Stimulated activated memory B cell treated with anti-CD40 and anti-IgM and Interleukin-4, amounts not matched to agents 10 μg/mL and 1 μg/mL and 100 μg/mL, for 72 hours (primary cell): ENCODE data around the gene PKD2.

Experiments used
- ATAC-seq: fragments of 150-1000 bp; cut with Tn5 transposase; 2 replicates; pipeline ENCODE4 v1.10.0; 2021
- H3K27ac Mint-ChIP-seq: one replicate; pipeline ENCODE4 v1.8.0; 2022; ENCODE audit warnings: mild to moderate bottlenecking, mixed read lengths
- H3K27me3 Mint-ChIP-seq: one replicate; pipeline ENCODE4 v1.8.0; 2022; ENCODE audit warnings: mixed read lengths
- H3K36me3 Mint-ChIP-seq: one replicate; pipeline ENCODE4 v1.8.0; 2022; ENCODE audit warnings: mixed read lengths
- H3K4me1 Mint-ChIP-seq: one replicate; pipeline ENCODE4 v1.8.0; 2022; ENCODE audit warnings: mixed read lengths
- H3K4me3 Mint-ChIP-seq: one replicate; pipeline ENCODE4 v1.8.0; 2022; ENCODE audit warnings: mild to moderate bottlenecking, moderate library complexity, mixed read lengths
- H3K9me3 Mint-ChIP-seq: one replicate; pipeline ENCODE4 v1.8.0; 2022; ENCODE audit warnings: mixed read lengths

PKD2 gene

GRCh38 chr4:88029556-88029955 is 22.1 kb downstream of the PKD2 start:
- H3K27ac Mint-ChIP-seq: no peak overlapping the region

DNA sequence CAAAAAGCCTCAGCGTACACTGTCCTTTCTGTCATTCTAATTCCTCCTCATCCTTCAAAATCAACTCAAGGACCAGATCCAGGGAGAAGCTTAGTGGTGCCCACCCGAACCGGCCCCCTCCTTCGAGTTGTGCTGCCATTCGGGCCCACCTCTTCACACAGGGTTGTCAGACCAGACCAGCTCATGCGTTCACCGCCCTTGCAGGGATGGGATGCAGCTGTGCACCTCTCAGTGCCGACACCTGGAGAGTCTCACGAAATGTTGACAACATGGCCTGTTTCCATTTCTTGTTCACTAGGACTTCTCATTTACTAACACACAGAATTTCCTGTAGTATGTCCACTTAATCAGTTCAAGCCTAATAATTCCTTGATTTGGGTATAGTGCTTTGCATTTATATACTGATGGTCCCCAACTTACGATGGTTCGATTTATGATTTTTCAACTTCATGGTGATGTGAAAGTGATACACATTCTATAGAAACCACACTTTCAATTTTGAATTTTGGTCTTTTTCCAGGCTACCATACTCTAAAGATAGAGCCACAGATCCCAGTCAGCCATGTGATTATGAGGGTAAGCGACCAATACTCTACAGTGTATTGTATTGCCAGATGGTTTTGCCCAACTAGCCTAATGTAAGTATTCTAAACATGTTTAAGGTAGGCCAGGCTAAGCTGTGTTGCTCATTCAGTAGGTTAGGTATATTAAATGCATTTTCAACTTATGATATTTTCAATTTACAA is 23.3 kb downstream of the PKD2 start:
- ATAC-seq: no peak
- no peak overlapping the region for H3K27ac Mint-ChIP-seq
- no peaks in the 10 kb centered on the region for H3K4me1 Mint-ChIP-seq
- H3K36me3 Mint-ChIP-seq: peaks cover 32% of the 10 kb centered on the region
- peaks cover 13% of the 10 kb centered on the region for H3K9me3 Mint-ChIP-seq
- no peaks in the 10 kb centered on the region for H3K27me3 Mint-ChIP-seq
- no peak overlapping the region for H3K4me3 Mint-ChIP-seq

More at GRCh38 chr4:88029556-88029955, 22.1 kb downstream of the PKD2 start:
- Mint-ChIP-seq H3K27me3 (no peaks in the 10 kb centered on the region), H3K4me3 (no peak overlapping the region), H3K4me1 (no peaks in the 10 kb centered on the region), H3K9me3 (peaks cover 14% of the 10 kb centered on the region), H3K36me3 (peaks cover 26% of the 10 kb centered on the region)
- no peak for ATAC-seq

- no peak for ATAC-seq
- no peaks in the 10 kb centered on the region for H3K4me1 Mint-ChIP-seq
Measured at GRCh38 chr4:88033309-88033708, 25.9 kb downstream of the PKD2 start.

GRCh38 chr4:88035292-88035691 is 27.9 kb downstream of the PKD2 start:
- H3K27ac Mint-ChIP-seq: no peak overlapping the region
- H3K9me3 Mint-ChIP-seq: no peaks in the 10 kb centered on the region
- ATAC-seq: no peak
- no peaks in the 10 kb centered on the region for H3K27me3 Mint-ChIP-seq
- H3K36me3 Mint-ChIP-seq: peaks cover 10% of the 10 kb centered on the region
- H3K4me1 Mint-ChIP-seq: no peaks in the 10 kb centered on the region
- no peak overlapping the region for H3K4me3 Mint-ChIP-seq

More at GRCh38 chr4:88033309-88033708, 25.9 kb downstream of the PKD2 start:
- no peaks in the 10 kb centered on the region for H3K9me3 Mint-ChIP-seq
- H3K4me3 Mint-ChIP-seq: no peak overlapping the region
- no peak overlapping the region for H3K27ac Mint-ChIP-seq
- H3K27me3 Mint-ChIP-seq: no peaks in the 10 kb centered on the region
- peaks cover 13% of the 10 kb centered on the region for H3K36me3 Mint-ChIP-seq

DNA sequence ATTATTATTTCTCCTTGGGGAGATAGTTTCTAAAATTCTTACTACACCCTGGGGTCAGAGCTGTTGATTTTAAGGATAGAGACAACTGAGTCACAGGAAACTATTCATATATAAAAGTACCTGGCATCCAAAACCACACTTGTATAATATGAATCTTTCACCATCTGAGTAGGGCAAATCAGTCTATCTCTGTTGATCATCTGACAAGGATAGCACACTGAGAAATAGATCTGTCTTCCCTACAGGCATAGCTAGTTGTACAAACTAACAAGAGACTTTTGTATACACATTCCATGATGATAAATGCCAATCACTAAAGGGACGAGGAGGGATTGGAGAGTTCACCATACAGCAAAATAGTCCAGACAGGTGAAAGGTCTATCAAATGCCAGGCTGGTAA is 30.0 kb downstream of the PKD2 start:
- Mint-ChIP-seq H3K27ac (no peak overlapping the region), H3K27me3 (no peaks in the 10 kb centered on the region), H3K9me3 (no peaks in the 10 kb centered on the region), H3K4me1 (no peaks in the 10 kb centered on the region), H3K36me3 (peaks cover 10% of the 10 kb centered on the region), H3K4me3 (no peak overlapping the region)
- ATAC-seq: no peak

GRCh38 chr4:88037936-88038335 is 30.5 kb downstream of the PKD2 start:
- peaks cover 10% of the 10 kb centered on the region for H3K36me3 Mint-ChIP-seq
- no peaks in the 10 kb centered on the region for H3K4me1 Mint-ChIP-seq
- no peak overlapping the region for H3K4me3 Mint-ChIP-seq
- no peaks in the 10 kb centered on the region for H3K27me3 Mint-ChIP-seq
- no peak for ATAC-seq
- no peaks in the 10 kb centered on the region for H3K9me3 Mint-ChIP-seq
- H3K27ac Mint-ChIP-seq: no peak overlapping the region

DNA sequence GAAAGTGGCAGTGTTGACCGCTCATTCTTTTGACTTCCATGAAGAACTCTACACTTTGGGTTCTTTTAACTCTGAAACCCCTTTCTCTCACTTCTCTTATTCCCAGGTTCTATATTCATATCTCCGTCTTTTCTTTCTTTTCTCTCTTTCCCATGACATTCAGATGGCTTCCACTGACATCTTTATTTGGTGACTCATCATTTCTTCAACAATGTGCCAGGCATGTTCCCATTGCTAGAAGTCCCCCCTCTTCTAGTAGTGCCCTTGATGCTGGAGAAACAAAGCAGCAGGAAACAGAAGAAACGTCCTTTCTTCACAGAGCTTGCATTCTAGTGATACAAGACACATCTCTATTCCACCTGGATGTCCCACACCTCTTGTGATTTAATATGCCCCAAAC is 33.3 kb downstream of the PKD2 start:
- Mint-ChIP-seq H3K4me1 (no peaks in the 10 kb centered on the region), H3K4me3 (no peak overlapping the region), H3K9me3 (no peaks in the 10 kb centered on the region), H3K36me3 (peaks cover 1% of the 10 kb centered on the region), H3K27me3 (no peaks in the 10 kb centered on the region), H3K27ac (no peak overlapping the region)
- ATAC-seq: no peak

- H3K27me3 Mint-ChIP-seq: no peaks in the 10 kb centered on the region
- ATAC-seq: no peak
- H3K36me3 Mint-ChIP-seq: no peaks in the 10 kb centered on the region
- H3K9me3 Mint-ChIP-seq: no peaks in the 10 kb centered on the region
- no peak overlapping the region for H3K27ac Mint-ChIP-seq
- no peaks in the 10 kb centered on the region for H3K4me1 Mint-ChIP-seq
- H3K4me3 Mint-ChIP-seq: no peak overlapping the region
Measured at GRCh38 chr4:88041626-88042025, 34.2 kb downstream of the PKD2 start.

- Mint-ChIP-seq H3K4me3 (no peak overlapping the region), H3K27ac (no peak overlapping the region), H3K27me3 (no peaks in the 10 kb centered on the region), H3K9me3 (no peaks in the 10 kb centered on the region), H3K4me1 (no peaks in the 10 kb centered on the region), H3K36me3 (peaks cover 4% of the 10 kb centered on the region)
- ATAC-seq: no peak
Measured at GRCh38 chr4:88043001-88043400, 35.6 kb downstream of the PKD2 start.

GRCh38 chr4:88043586-88044340 is 36.3 kb downstream of the PKD2 start:
- Mint-ChIP-seq H3K4me1 (no peaks in the 10 kb centered on the region), H3K27ac (no peak overlapping the region), H3K4me3 (no peak overlapping the region)

GRCh38 chr4:88045021-88045420 is 37.6 kb downstream of the PKD2 start:
- Mint-ChIP-seq H3K36me3 (peaks cover 5% of the 10 kb centered on the region), H3K9me3 (no peaks in the 10 kb centered on the region), H3K27ac (no peak overlapping the region)

More at GRCh38 chr4:88043586-88044340, 36.3 kb downstream of the PKD2 start:
- Mint-ChIP-seq H3K9me3 (no peaks in the 10 kb centered on the region), H3K27me3 (no peaks in the 10 kb centered on the region), H3K36me3 (peaks cover 5% of the 10 kb centered on the region)
- no peak for ATAC-seq

GRCh38 chr4:88054229-88054628 is 46.8 kb downstream of the PKD2 start:
- Mint-ChIP-seq H3K27ac (no peak overlapping the region), H3K36me3 (peaks cover 12% of the 10 kb centered on the region)
- ATAC-seq: no peak

More at GRCh38 chr4:88045021-88045420, 37.6 kb downstream of the PKD2 start:
- Mint-ChIP-seq H3K4me3 (no peak overlapping the region), H3K27me3 (no peaks in the 10 kb centered on the region), H3K4me1 (no peaks in the 10 kb centered on the region)
- ATAC-seq: no peak

DNA sequence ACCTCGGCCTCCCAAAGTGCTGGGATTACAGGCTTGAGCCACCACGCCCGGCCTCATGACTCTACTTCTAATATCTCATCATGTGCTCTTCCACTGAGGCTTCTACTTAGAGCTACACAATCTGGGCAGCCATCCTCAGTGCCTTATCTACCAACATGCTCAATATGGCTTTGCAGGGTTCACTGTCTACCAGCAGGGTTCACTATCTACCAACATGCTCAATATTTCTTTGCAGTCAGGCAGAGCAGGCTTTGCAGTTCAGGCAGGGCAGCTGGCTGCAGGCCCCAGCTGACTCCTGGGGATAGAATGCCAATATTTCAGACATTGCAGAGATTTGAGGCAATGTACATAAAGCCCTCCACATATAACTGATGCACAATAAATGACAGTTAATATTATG is 47.5 kb downstream of the PKD2 start:
- Mint-ChIP-seq H3K4me3 (no peak overlapping the region), H3K9me3 (no peaks in the 10 kb centered on the region), H3K4me1 (no peaks in the 10 kb centered on the region), H3K27me3 (no peaks in the 10 kb centered on the region), H3K36me3 (peaks cover 12% of the 10 kb centered on the region), H3K27ac (no peak overlapping the region)
- ATAC-seq: no peak

More at GRCh38 chr4:88054229-88054628, 46.8 kb downstream of the PKD2 start:
- Mint-ChIP-seq H3K9me3 (no peaks in the 10 kb centered on the region), H3K4me1 (no peaks in the 10 kb centered on the region), H3K4me3 (no peak overlapping the region), H3K27me3 (no peaks in the 10 kb centered on the region)

GRCh38 chr4:88058295-88058694 is 50.9 kb downstream of the PKD2 start:
- Mint-ChIP-seq H3K4me3 (no peak overlapping the region), H3K27ac (no peak overlapping the region), H3K36me3 (peaks cover 15% of the 10 kb centered on the region), H3K4me1 (no peaks in the 10 kb centered on the region), H3K27me3 (no peaks in the 10 kb centered on the region), H3K9me3 (no peaks in the 10 kb centered on the region)
- ATAC-seq: no peak

DNA sequence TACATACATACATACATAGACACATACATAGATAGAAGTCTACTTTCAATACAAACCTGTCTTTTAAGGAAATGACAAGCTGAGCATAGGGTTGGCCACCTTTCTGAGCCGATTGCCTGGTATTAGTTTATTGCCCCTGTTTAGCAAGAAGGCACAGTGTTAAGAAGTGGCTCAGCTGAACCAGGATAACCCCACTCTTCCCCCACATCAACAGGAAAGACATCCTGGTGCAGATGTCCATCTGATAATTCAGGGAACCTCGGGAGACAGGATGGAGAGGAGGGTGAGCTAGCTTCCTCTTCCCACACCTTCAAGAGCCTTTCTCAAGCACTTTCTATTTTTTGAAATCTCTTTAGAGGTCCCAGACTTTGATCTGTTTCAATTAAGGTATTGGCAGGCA is 52.3 kb downstream of the PKD2 start:
- Mint-ChIP-seq H3K4me1 (no peaks in the 10 kb centered on the region), H3K27ac (no peak overlapping the region), H3K36me3 (peaks cover 19% of the 10 kb centered on the region)

DNA sequence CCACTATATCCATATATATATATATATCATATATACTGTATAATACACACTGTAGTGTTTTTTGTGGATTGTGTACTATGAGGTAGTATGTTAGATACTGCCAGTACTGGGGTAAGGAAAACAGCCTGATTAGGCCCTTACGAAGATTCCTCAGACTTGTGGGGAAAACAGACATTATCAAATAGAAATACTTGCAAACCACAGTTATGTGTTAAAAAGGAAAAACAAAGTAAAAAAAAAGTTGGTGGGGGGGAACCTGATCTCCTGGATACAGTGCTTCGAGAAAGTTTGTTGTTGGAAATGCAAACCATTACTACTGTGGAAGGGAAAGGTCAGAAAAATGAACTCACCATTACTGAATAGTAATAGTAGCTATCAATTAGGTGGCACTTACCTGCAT is 53.0 kb downstream of the PKD2 start:
- no peaks in the 10 kb centered on the region for H3K4me1 Mint-ChIP-seq
- no peak for ATAC-seq
- H3K27me3 Mint-ChIP-seq: no peaks in the 10 kb centered on the region
- no peaks in the 10 kb centered on the region for H3K9me3 Mint-ChIP-seq
- H3K4me3 Mint-ChIP-seq: no peak overlapping the region
- H3K36me3 Mint-ChIP-seq: peaks cover 22% of the 10 kb centered on the region
- no peak overlapping the region for H3K27ac Mint-ChIP-seq

More for the DNA sequence above, 52.3 kb downstream of the PKD2 start:
- no peak for ATAC-seq
- no peak overlapping the region for H3K4me3 Mint-ChIP-seq
- no peaks in the 10 kb centered on the region for H3K27me3 Mint-ChIP-seq
- no peaks in the 10 kb centered on the region for H3K9me3 Mint-ChIP-seq
